SK-N-SH treated with all-trans-retinoic acid at 6 μM for 48 hours (cell line): ENCODE results near the gene C15orf62.

Experiments
- ATAC-seq: fragments of 200-7000 bp; cut with Tn5 transposase; 3 replicates; pipeline ENCODE4 v1.9.1; 2020; ENCODE audit warnings: mild to moderate bottlenecking, moderate library complexity
- ARNTL ChIP-seq: fragments of 450-650 bp; formaldehyde crosslinking; IDR thresholded peaks from 2 replicates; pipeline ENCODE4 v1.5.0; 2020; ENCODE audit warnings: low read depth, mild to moderate bottlenecking, moderate library complexity, borderline replicate concordance
- BACH2 ChIP-seq: fragments of 250-450 bp; sonication (Bioruptor Pico); IDR thresholded peaks from 2 replicates; pipeline ENCODE4 v1.9.0; 2021; ENCODE audit warnings: mild to moderate bottlenecking, borderline replicate concordance
- CSDC2 ChIP-seq: fragments of 250-450 bp; sonication (Bioruptor Pico); IDR thresholded peaks from 2 replicates; pipeline ENCODE4 v1.5.0; 2020; ENCODE audit warnings: mild to moderate bottlenecking, moderate library complexity
- ESRRG ChIP-seq: fragments of 250-450 bp; sonication (Bioruptor Pico); IDR thresholded peaks from 2 replicates; pipeline ENCODE4 v1.6.1; 2021; ENCODE audit warnings: mild to moderate bottlenecking
- GLIS3 ChIP-seq: fragments of 250-450 bp; sonication (Bioruptor Pico); IDR thresholded peaks from 2 replicates; pipeline ENCODE4 v1.5.0; 2020; ENCODE audit warnings: mild to moderate bottlenecking, moderate library complexity
- ISL1 ChIP-seq: fragments of 250-450 bp; sonication (Bioruptor Pico); IDR thresholded peaks from 2 replicates; pipeline ENCODE4 v2.1.2; 2022; ENCODE audit warnings: mild to moderate bottlenecking, moderate library complexity
- OSR1 ChIP-seq: fragments of 250-450 bp; sonication (Bioruptor Pico); IDR thresholded peaks from 2 replicates; pipeline ENCODE4 v1.8.0; 2022; ENCODE audit warnings: moderate library complexity, mild to moderate bottlenecking, inconsistent platforms
- PATZ1 ChIP-seq: fragments of 250-450 bp; sonication (Bioruptor Pico); IDR thresholded peaks from 2 replicates; pipeline ENCODE4 v1.8.0; 2020; ENCODE audit warnings: mild to moderate bottlenecking, moderate library complexity, borderline replicate concordance
- PPARA ChIP-seq: fragments of 250-450 bp; sonication (Bioruptor Pico); IDR thresholded peaks from 2 replicates; pipeline ENCODE4 v1.5.0; 2020; ENCODE audit warnings: mild to moderate bottlenecking, borderline replicate concordance
- RARB ChIP-seq: fragments of 250-450 bp; sonication (Bioruptor Pico); IDR thresholded peaks from 2 replicates; pipeline ENCODE4 v1.8.0; 2021; ENCODE audit warnings: mild to moderate bottlenecking, moderate library complexity
- SNAI2 ChIP-seq: fragments of 250-450 bp; sonication (Bioruptor Pico); IDR thresholded peaks from 2 replicates; pipeline ENCODE4 v1.5.0; 2020; ENCODE audit warnings: mild to moderate bottlenecking, moderate library complexity
- TCF4 ChIP-seq: fragments of 250-450 bp; sonication (Bioruptor Pico); IDR thresholded peaks from 2 replicates; pipeline ENCODE4 v1.8.0; 2021; ENCODE audit warnings: mild to moderate bottlenecking, moderate library complexity, borderline replicate concordance
- TOX ChIP-seq: fragments of 250-450 bp; sonication (Bioruptor Pico); IDR thresholded peaks from 2 replicates; pipeline ENCODE4 v1.8.0; 2021; ENCODE audit warnings: mild to moderate bottlenecking, moderate library complexity, borderline replicate concordance
- TSHZ2 ChIP-seq: fragments of 250-450 bp; sonication (Bioruptor Pico); IDR thresholded peaks from 2 replicates; pipeline ENCODE4 v1.5.0; 2020; ENCODE audit warnings: mild to moderate bottlenecking, moderate library complexity
- ZFP3 ChIP-seq: fragments of 250-450 bp; sonication (Bioruptor Pico); IDR thresholded peaks from 2 replicates; pipeline ENCODE4 v1.5.0; 2020; ENCODE audit warnings: mild to moderate bottlenecking, moderate library complexity
- ZFP30 ChIP-seq: fragments of 450-650 bp; formaldehyde crosslinking; IDR thresholded peaks from 2 replicates; pipeline ENCODE4 v1.5.0; 2022; ENCODE audit warnings: mild to moderate bottlenecking, moderate library complexity
- ZNF565 ChIP-seq: fragments of 450-650 bp; formaldehyde crosslinking; conservative IDR thresholded peaks from 2 replicates; pipeline ENCODE4 v1.5.0; 2020; ENCODE audit warnings: low read depth, mild to moderate bottlenecking, moderate library complexity
- ZNF70 ChIP-seq: fragments of 450-650 bp; formaldehyde crosslinking; IDR thresholded peaks from 2 replicates; pipeline ENCODE4 v1.5.0; 2020; ENCODE audit warnings: mild to moderate bottlenecking, moderate library complexity
- TF ChIP-seq, protein P1 (sequence below): fragments of 250-450 bp; sonication (Bioruptor Pico); IDR thresholded peaks from 2 replicates; pipeline ENCODE4 v1.5.1; 2021; ENCODE audit warnings: mild to moderate bottlenecking, moderate library complexity
- TF ChIP-seq, protein P2 (sequence below): fragments of 250-450 bp; sonication (Bioruptor Pico); IDR thresholded peaks from 2 replicates; pipeline ENCODE4 v1.5.1; 2020; ENCODE audit warnings: low read depth, mild to moderate bottlenecking, moderate library complexity
- TF ChIP-seq, protein P3 (sequence below): fragments of 250-450 bp; sonication (Bioruptor Pico); IDR thresholded peaks from 2 replicates; pipeline ENCODE4 v1.8.0; 2021; ENCODE audit warnings: low read depth, mild to moderate bottlenecking, moderate library complexity, borderline replicate concordance

Gene C15orf62

DNA sequence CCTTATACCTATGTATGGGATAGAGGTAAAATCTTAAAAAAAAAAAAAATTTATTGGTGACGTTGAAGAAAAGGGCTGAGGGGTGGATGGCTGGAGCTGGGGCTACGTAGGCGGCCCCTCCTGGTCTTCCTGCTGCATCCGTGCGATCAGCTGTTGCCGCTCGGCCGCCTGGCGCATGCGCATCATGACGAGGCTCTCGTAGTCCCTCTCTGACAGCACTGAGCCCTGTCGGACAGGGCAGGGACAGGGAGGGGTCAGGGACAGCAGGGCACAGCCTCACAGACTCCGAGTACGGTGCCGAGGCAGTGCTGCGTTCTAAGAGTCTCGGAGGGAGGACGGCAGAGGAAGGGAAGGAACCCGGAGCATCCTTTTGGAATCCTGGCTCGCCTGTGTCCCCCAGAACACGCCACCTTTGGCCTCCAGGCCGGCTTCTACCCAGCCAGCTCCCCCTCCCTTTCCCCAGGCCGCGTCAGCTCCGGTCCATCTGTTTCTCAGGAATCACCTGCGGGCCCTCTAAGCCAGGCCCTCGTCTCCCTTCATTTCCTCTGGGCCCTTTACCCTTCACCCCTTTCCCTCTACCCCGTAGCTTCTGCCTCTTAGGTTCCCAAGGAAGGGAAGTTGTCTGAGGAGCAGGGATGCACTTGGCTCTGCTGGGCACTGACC is 1.8 kb upstream of the C15orf62 start:
- ATAC-seq, result no peak
- TF ChIP-seq TOX (CRISPR knock-in tag), result no peak
- TF ChIP-seq, protein P1, sequence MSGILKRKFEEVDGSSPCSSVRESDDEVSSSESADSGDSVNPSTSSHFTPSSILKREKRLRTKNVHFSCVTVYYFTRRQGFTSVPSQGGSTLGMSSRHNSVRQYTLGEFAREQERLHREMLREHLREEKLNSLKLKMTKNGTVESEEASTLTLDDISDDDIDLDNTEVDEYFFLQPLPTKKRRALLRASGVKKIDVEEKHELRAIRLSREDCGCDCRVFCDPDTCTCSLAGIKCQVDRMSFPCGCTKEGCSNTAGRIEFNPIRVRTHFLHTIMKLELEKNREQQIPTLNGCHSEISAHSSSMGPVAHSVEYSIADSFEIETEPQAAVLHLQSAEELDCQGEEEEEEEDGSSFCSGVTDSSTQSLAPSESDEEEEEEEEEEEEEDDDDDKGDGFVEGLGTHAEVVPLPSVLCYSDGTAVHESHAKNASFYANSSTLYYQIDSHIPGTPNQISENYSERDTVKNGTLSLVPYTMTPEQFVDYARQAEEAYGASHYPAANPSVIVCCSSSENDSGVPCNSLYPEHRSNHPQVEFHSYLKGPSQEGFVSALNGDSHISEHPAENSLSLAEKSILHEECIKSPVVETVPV, result no peak
- no peak for TF ChIP-seq PATZ1 (CRISPR knock-in tag)
- TF ChIP-seq ARNTL (CRISPR knock-in tag), result no peak
- no peak for TF ChIP-seq ZFP3 (CRISPR knock-in tag)
- no peak for TF ChIP-seq SNAI2
- TF ChIP-seq ISL1 (CRISPR knock-in tag), result no peak
- no peak for TF ChIP-seq TCF4 (CRISPR knock-in tag)
- TF ChIP-seq CSDC2 (CRISPR knock-in tag), result no peak
- TF ChIP-seq ZFP30 (CRISPR knock-in tag), result no peak
- TF ChIP-seq RARB, result no peak
- TF ChIP-seq GLIS3 (CRISPR knock-in tag), result no peak
- TF ChIP-seq ZNF565 (CRISPR knock-in tag), result no peak
- no peak for TF ChIP-seq BACH2 (CRISPR knock-in tag)
- no peak for TF ChIP-seq TSHZ2 (CRISPR knock-in tag)
- TF ChIP-seq, protein P2, sequence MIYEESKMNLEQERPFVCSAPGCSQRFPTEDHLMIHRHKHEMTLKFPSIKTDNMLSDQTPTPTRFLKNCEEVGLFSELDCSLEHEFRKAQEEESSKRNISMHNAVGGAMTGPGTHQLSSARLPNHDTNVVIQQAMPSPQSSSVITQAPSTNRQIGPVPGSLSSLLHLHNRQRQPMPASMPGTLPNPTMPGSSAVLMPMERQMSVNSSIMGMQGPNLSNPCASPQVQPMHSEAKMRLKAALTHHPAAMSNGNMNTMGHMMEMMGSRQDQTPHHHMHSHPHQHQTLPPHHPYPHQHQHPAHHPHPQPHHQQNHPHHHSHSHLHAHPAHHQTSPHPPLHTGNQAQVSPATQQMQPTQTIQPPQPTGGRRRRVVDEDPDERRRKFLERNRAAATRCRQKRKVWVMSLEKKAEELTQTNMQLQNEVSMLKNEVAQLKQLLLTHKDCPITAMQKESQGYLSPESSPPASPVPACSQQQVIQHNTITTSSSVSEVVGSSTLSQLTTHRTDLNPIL (CRISPR knock-in tag), result no peak
- TF ChIP-seq OSR1 (CRISPR knock-in tag), result no peak
- no peak for TF ChIP-seq PPARA (CRISPR knock-in tag)
- no peak for TF ChIP-seq ZNF70 (CRISPR knock-in tag)

- no peak for ATAC-seq
- TF ChIP-seq TCF4 (CRISPR knock-in tag) (no peak), BACH2 (CRISPR knock-in tag) (no peak), ZFP3 (CRISPR knock-in tag) (no peak), PATZ1 (CRISPR knock-in tag) (no peak), ESRRG (CRISPR knock-in tag) (no peak), PPARA (CRISPR knock-in tag) (no peak), ARNTL (CRISPR knock-in tag) (no peak), SNAI2 (no peak), TSHZ2 (CRISPR knock-in tag) (no peak), ZNF565 (CRISPR knock-in tag) (no peak), CSDC2 (CRISPR knock-in tag) (no peak), GLIS3 (CRISPR knock-in tag) (no peak)
- TF ChIP-seq, protein P3, sequence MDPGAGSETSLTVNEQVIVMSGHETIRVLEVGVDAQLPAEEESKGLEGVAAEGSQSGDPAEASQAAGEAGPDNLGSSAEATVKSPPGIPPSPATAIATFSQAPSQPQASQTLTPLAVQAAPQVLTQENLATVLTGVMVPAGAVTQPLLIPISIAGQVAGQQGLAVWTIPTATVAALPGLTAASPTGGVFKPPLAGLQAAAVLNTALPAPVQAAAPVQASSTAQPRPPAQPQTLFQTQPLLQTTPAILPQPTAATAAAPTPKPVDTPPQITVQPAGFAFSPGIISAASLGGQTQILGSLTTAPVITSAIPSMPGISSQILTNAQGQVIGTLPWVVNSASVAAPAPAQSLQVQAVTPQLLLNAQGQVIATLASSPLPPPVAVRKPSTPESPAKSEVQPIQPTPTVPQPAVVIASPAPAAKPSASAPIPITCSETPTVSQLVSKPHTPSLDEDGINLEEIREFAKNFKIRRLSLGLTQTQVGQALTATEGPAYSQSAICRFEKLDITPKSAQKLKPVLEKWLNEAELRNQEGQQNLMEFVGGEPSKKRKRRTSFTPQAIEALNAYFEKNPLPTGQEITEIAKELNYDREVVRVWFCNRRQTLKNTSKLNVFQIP (CRISPR knock-in tag), result no peak
- TF ChIP-seq, protein P2 (CRISPR knock-in tag), result no peak
Measured at GRCh38 chr15:40768521-40769273, 1.1 kb upstream of the C15orf62 start.
